HG03025 (cell line): ENCODE results near the gene CNIH1.
"Not testable (repeated sequence)": the region's sequence is repeated elsewhere in the genome, so short reads cannot be mapped to it uniquely, and the experiment has no call there.

Source experiments
- ATAC-seq: cut with Tn5 transposase; IDR thresholded peaks from one replicate; pipeline ENCODE4 v1.9.1; 2021; ENCODE audit warnings: mild to moderate bottlenecking, moderate library complexity; ENCODE audit not compliant: unreplicated experiment, low FRiP score

CNIH1 gene

DNA sequence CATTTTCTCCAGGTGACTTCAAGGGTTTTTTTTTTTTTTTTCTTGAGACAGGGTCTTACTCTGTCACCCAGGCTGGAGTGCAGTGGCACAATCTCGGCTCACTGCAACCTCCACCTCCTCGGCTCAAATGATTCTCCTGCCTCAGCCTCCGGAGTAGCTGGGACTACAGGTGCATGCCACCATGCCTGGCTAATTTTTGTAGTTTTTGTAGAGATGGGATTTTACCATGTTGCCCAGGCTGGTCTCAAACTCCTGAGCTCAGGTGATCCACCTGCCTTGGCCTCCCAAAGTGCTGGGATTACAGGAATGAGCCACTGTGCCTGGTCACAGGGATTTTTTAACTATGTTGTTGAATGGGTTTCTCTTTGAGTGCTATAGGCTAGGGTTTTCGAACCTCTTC lies 3.2 kb downstream of the CNIH1 start:
- ATAC-seq: not testable (repeated sequence)

GRCh38 chr14:54435500-54435981 lies 5.6 kb downstream of the CNIH1 start:
- ATAC-seq: no peak

DNA sequence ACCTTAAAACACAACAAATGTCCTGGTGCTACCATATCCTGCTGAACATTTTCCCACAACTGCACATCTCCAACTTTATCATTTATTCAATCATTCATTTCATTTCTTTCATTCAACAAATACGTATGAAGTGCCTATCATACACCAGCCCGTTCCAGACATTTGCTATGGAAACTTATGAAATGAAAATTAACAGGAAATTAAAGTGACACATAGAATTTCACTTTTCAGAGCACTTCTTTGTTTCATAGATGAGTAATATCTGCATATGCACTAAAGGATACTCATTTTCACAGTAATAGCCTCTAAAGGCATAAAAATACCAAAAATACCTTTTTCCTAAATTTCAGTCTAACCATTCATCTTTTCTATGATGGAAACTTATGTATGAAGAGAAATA lies 12.6 kb downstream of the CNIH1 start:
- no peak for ATAC-seq

DNA sequence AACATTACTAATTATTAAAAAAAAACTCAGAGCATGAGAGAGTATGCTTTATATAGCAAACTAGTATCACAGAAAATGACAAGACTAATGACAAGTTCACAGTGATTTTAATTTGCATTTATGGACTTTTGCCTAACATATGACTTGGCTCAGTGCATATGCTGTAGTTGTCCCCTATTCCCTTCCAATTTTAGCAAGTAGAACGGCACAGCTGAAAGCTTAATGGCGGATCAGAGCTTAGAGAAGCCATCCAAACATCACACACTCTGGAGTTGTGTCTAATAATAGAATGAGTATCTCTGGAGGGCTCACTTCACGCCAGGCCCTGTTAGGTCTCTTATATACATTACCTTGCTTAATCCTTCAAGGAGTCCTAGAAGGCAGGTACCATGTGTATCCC lies 13.3 kb downstream of the CNIH1 start:
- ATAC-seq: no peak

DNA sequence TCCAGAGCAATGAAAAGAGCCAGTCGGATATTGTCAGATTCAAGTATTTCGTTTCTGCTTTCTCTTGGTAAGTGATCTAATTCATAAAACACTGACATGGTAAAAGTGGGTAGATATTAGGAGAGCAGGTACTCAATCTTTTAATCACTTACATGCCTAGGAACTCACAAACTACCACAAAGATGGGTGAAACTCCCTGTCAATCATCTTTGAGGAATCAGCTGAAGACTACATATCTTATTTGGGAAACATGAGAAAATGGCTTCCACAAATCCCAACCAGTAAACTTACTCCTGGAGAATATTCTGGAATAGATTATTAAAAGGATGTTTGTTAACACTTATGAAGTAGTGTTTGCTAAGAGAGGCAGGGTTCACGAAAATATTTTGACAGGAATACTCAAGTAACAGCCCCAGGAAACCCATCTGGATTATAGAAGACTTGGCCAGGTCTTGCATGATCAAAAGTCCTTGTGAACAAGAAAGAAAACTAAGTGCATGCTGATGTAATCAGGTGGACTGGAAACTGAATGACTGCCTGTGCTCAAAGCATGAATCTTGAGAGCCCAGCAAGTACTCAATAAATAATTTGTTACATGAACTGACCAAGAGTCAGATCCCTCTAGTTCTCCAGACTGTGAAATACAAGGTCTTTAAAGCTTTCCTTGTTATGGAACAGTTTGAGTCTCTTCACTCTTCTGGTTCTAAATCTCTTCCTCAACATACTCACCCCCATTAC lies 15.5 kb downstream of the CNIH1 start:
- no peak for ATAC-seq

DNA sequence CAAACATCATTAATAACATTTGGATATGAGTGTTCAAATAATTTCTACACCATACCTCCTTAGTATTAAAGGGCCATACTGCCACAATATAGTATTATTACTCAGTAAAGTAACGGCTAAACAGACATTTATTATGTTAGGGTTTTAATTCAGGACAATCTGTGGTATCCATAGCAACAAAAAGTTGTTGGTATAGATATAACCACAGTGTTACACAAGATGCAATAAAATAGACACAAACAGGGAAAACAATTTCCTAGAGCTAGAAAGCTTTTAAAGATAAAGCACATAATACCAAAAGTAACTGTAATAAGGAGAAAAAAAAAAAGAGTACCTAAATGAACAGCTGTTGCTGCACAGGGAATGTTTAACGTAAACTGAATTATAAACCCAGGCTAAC lies 16.1 kb downstream of the CNIH1 start:
- ATAC-seq: no peak

GRCh38 chr14:54424479-54424901 lies 16.7 kb downstream of the CNIH1 start:
- no peak for ATAC-seq

- ATAC-seq: no peak
Measured at GRCh38 chr14:54423991-54424390, 17.2 kb downstream of the CNIH1 start.

GRCh38 chr14:54420478-54421142 lies 20.6 kb downstream of the CNIH1 start:
- ATAC-seq: no peak

DNA sequence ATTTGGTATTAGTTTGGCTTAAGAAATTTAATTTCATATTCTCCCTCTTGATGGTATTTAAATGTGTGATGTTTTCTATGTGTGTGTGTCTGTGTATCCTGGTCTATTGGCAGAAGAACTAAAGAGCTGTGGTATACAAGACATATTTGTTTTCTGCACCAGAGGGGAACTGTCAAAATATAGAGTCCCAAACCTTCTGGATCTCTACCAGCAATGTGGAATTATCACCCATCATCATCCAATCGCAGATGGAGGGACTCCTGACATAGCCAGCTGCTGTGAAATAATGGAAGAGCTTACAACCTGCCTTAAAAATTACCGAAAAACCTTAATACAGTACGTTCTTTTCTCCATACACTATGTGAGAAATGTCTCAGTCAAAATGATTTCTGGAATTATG lies 29.8 kb downstream of the CNIH1 start:
- no peak for ATAC-seq

GRCh38 chr14:54410215-54410614 lies 31.0 kb downstream of the CNIH1 start:
- no peak for ATAC-seq

GRCh38 chr14:54403401-54404005 lies 37.7 kb downstream of the CNIH1 start:
- not testable (repeated sequence) for ATAC-seq

GRCh38 chr14:54399560-54399959 lies 41.6 kb downstream of the CNIH1 start:
- ATAC-seq: no peak

- peak; percentile 98 for ATAC-seq
Measured at GRCh38 chr14:54396493-54397335, 44.5 kb downstream of the CNIH1 start, which contains the start of gene CDKN3. CDKN3 (plus strand) TSS chr14:54397007; CDS start chr14:54397069, 62 bp downstream.

DNA sequence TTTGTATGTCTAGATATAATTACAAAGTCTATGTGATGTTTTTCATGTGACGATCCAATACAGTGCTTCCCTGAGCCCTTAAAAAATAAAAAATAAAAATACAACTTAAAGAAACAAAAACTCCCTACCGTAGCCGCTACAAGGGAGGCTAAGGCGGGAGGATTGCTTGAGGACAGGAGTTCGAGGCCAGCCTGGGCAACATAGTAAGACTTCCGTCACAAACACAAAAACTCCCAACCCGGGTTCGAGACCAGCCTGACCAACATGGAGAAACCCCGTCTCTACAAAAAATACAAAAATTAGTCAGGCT lies 45.0 kb downstream of the CNIH1 start:
- no peak for ATAC-seq

DNA sequence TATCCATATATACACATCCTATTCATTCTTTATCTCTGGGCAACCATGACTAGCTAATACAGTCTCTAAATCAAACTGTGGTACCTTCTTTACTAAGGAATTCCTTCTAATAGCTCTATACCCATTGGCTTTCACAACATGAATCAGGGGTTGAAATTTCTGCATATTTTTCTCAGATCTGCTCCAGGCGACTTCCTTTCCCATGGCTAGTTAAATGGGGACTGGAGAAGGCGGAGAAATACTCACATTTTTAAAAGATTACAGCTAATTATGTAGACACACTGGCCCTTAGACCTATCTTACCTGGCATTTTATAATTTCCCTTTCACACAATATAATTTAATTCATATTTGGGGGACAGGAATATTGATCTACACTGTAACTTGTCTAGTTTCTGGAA lies 45.5 kb downstream of the CNIH1 start:
- no peak for ATAC-seq

GRCh38 chr14:54395284-54395683 lies 45.9 kb downstream of the CNIH1 start:
- ATAC-seq: no peak

- ATAC-seq: no peak
Measured at GRCh38 chr14:54394596-54394995, 46.6 kb downstream of the CNIH1 start.

DNA sequence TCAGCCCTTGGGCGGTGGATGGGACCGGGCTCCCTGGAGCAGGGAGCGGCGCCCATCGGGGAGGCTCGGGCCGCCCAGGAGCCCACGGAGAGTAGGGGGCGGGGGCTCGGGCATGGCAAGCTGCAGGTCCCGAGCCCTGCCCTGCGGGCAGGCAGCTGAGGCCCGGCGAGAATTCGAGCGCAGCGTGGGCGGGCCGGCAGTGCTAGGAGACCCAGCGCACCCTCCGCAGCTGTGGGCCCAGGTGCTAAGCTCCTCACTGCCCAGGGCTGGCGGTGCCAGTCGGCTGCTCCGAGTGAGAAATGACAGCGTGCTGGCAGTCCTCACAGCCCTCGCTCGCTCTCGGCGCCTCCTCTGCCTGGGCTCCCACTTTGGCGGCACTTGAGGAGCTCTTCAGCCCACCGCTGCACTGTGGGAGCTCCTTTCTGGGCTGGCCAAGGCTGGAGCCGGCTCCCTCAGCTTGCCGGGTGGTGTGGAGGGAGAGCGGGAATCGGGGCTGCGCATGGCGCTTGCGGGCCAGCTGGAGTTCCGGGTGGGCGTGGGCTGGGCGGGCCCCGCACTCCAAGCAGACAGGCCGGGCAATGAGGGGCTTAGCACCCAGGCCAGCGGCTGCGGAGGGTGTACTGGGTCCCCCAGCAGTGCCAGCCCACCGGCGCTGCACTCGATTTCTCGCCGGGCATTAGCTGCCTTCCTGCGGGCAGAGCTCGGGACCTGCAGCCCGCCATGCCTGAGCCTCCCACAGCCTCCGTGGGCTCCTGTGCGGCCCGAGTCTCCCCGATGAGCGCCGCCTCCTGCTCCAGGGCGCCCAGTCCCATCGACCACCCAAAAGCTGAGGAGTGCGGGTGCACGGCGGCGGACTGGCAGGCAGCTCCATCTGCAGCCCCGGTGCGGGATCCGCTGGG lies 47.9 kb downstream of the CNIH1 start:
- not testable (repeated sequence) for ATAC-seq
